Measurements from ENCODE around the gene PKNOX2.

- TF ChIP-seq CTCF (IDR thresholded peaks at IDR 0.05 in 2 of 3, conservative IDR thresholded peaks at IDR 0.05 in 1 of 3; ENCODE audit: insufficient read depth in 2 of 3, low read depth in 1 of 3, low read length in 3 of 3) (no peak), ATF7 (IDR thresholded peaks at IDR 0.05) (no peak), ZNF785 (CRISPR knock-in tag; IDR thresholded peaks at IDR 0.05) (no peak), FOXJ2 (tag; IDR thresholded peaks at IDR 0.05) (no peak), CCNT2 (IDR thresholded peaks at IDR 0.05; ENCODE audit: borderline replicate concordance, extremely low read depth, insufficient read length, low read depth, low read length) (no peak), EZH2 (IDR thresholded peaks at IDR 0.05; ENCODE audit: borderline replicate concordance, low read depth, low read length) (no peak)
These were observed 206.9 kb downstream of the PKNOX2 start for GRCh38 chr11:125371431-125371935.
